B cell (primary cell): ENCODE measurements around the gene CALN1.

Experiments
- EZH2 ChIP-seq: IDR thresholded peaks from 2 replicates; pipeline ENCODE4 v1.6.1; 2012; ENCODE audit warnings: borderline replicate concordance, low read depth, mild to moderate bottlenecking, moderate library complexity, low read length; ENCODE audit not compliant: insufficient read depth, poor library complexity, severe bottlenecking
- TF ChIP-seq, protein P1 (sequence below): fragments of 200-600 bp; IDR thresholded peaks from one replicate; pipeline ENCODE4 v1.8.0; 2022; ENCODE audit warnings: antibody characterized with exemption, mild to moderate bottlenecking

- TF ChIP-seq, protein P1, sequence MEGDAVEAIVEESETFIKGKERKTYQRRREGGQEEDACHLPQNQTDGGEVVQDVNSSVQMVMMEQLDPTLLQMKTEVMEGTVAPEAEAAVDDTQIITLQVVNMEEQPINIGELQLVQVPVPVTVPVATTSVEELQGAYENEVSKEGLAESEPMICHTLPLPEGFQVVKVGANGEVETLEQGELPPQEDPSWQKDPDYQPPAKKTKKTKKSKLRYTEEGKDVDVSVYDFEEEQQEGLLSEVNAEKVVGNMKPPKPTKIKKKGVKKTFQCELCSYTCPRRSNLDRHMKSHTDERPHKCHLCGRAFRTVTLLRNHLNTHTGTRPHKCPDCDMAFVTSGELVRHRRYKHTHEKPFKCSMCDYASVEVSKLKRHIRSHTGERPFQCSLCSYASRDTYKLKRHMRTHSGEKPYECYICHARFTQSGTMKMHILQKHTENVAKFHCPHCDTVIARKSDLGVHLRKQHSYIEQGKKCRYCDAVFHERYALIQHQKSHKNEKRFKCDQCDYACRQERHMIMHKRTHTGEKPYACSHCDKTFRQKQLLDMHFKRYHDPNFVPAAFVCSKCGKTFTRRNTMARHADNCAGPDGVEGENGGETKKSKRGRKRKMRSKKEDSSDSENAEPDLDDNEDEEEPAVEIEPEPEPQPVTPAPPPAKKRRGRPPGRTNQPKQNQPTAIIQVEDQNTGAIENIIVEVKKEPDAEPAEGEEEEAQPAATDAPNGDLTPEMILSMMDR = no peak
- no peak for TF ChIP-seq EZH2
These were observed 259.0 kb downstream of the CALN1 start for GRCh38 chr7:72153132-72153512.
